ENCODE measurements around the gene NFATC3.

DNA sequence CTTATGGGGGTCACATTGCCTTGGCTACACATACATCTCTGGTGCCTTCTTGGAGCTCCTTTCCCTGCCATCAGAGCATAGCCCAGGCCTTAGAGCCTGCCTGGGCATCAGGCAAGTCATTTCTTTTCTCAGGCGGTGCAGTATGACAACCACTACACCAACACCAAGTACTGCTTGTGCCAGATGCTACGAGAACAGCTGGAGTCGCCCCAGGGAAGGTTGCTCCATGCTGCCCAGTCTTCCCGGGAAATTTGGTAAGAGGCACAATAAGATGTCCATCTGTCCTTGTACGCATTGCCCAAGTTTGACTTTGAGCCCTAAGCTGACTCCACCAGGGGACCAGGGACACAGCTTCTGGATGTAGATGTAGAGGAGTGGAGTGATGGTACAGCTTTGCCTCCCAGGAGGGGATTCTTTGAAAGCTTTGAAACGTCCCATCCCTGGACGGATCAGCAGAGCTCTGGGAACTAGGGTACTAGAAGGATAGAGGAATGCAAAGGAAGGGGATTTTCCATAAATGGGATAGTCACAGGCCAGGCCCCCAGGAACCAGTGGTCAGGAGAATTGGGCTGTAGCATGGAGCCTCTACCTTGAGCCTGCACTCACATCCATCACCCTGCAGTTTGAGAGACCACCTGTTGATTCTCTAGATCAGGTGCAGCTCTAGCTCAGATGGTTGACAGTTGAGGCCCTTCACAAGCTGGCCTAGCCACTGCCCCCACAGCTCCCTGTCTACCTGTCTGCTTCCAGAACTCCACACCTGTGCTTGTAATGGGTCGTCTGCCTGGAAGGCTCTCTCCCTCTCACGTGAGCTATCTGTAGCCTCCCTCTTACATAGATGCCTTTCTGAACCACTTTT lies 11.0 kb upstream of the NFATC3 start:
- TF ChIP-seq, protein P1, sequence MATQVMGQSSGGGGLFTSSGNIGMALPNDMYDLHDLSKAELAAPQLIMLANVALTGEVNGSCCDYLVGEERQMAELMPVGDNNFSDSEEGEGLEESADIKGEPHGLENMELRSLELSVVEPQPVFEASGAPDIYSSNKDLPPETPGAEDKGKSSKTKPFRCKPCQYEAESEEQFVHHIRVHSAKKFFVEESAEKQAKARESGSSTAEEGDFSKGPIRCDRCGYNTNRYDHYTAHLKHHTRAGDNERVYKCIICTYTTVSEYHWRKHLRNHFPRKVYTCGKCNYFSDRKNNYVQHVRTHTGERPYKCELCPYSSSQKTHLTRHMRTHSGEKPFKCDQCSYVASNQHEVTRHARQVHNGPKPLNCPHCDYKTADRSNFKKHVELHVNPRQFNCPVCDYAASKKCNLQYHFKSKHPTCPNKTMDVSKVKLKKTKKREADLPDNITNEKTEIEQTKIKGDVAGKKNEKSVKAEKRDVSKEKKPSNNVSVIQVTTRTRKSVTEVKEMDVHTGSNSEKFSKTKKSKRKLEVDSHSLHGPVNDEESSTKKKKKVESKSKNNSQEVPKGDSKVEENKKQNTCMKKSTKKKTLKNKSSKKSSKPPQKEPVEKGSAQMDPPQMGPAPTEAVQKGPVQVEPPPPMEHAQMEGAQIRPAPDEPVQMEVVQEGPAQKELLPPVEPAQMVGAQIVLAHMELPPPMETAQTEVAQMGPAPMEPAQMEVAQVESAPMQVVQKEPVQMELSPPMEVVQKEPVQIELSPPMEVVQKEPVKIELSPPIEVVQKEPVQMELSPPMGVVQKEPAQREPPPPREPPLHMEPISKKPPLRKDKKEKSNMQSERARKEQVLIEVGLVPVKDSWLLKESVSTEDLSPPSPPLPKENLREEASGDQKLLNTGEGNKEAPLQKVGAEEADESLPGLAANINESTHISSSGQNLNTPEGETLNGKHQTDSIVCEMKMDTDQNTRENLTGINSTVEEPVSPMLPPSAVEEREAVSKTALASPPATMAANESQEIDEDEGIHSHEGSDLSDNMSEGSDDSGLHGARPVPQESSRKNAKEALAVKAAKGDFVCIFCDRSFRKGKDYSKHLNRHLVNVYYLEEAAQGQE (IDR thresholded peaks at IDR 0.05; ENCODE audit: low read depth) = no peak
- TF ChIP-seq CEBPB (IDR thresholded peaks at IDR 0.05) (no peak), RAD21 (IDR thresholded peaks at IDR 0.05; ENCODE audit: low read depth) (no peak), NFIC (IDR thresholded peaks at IDR 0.05) (no peak), EP300 (IDR thresholded peaks at IDR 0.05; ENCODE audit: borderline replicate concordance) (no peak)
- TF ChIP-seq, protein P2, sequence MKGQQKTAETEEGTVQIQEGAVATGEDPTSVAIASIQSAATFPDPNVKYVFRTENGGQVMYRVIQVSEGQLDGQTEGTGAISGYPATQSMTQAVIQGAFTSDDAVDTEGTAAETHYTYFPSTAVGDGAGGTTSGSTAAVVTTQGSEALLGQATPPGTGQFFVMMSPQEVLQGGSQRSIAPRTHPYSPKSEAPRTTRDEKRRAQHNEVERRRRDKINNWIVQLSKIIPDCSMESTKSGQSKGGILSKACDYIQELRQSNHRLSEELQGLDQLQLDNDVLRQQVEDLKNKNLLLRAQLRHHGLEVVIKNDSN (IDR thresholded peaks at IDR 0.05) = no peak
- TF ChIP-seq, protein P3, sequence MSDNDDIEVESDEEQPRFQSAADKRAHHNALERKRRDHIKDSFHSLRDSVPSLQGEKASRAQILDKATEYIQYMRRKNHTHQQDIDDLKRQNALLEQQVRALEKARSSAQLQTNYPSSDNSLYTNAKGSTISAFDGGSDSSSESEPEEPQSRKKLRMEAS (IDR thresholded peaks at IDR 0.05) = no peak
